CD4-positive, alpha-beta T cell treated with Interleukin-4 for 4 hours (primary cell): ENCODE measurements around the gene C5orf22.
"Not testable (repeated sequence)": the region's sequence is repeated elsewhere in the genome, so short reads cannot be mapped to it uniquely, and the experiment has no call there.

Experiments used
- DNase-seq: peaks from one replicate; pipeline ENCODE4 v3.0.0-alpha.2; 2020

C5orf22 gene

DNA sequence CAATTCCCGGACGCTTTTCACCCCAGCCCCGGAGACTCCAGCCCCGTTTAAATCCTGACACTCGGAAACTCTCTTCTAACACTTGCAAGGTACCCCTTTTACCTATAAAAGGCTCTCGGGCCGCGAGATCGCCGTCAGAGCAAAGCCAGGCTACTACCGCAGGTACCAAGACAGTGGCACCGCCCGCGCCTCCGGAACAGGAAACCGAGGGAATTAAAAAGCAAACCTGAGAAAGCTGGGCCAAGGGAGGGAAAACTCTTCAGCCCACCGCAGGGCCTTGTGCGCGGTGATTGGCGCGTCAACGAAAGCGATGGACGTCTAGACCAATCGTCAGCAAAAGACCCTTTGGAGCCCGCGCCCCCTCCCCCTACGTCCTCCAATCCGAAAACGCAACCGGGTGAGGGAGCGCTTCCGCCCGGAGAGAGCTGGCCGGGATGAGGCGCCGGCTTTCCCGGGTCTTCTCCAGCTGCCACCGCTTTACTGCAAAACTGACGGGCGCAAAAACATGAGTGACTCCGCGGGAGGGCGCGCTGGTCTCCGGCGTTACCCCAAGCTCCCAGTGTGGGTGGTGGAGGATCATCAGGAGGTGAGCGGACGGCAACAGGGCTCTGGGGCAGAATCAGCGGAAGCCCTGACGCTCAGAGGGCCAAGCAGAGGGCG lies at the start of gene C5orf22, which contains the start of gene DROSHA:
Gene C5orf22 (plus strand): TSS at position 414 of the 660 bp plus-strand sequence. CDS start 92 bp downstream, at position 506.
Gene DROSHA (minus strand): TSS at position 206 of the 660 bp plus-strand sequence. CDS start 3,034 bp downstream, outside the sequence.
- peak; percentile 90 for DNase-seq

DNA sequence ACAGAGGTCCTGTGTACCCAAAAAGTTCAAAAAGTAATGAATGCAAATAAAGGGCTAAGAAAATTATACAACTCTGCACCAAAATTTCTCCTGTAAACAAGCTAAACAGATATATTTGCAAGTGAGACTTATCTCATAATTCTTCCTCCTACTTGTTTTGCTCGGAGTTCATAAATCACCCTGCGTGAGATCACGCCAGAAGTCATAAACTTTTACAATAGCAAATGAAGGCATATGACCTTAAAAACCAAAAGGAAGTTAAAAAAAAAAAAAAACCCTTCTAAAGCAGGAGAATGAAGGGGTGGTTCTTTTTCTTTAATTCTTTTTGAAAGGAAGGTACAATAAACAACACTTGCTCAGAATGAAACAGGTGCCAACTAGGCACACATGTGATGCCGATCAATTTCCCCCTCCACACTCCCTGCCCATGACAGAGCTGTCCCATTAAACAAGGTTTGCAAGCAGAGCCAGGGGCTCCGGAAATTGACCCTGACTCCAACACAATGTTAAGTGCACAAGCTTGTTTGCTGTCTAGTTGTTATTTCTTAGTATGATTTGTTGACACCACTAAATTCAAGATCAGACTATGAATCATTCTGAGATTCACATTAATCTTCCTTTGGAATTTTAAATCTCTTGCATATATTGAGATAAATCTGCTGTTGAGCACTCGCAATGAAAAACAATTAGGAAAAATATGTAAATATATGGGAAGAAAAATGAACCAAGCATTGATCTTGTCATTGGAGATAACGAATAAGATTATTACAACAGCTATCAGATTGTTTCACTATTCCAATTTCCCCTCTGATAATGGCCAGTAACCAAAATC lies 46.5 kb upstream of the C5orf22 start:
- DNase-seq = no peak

DNA sequence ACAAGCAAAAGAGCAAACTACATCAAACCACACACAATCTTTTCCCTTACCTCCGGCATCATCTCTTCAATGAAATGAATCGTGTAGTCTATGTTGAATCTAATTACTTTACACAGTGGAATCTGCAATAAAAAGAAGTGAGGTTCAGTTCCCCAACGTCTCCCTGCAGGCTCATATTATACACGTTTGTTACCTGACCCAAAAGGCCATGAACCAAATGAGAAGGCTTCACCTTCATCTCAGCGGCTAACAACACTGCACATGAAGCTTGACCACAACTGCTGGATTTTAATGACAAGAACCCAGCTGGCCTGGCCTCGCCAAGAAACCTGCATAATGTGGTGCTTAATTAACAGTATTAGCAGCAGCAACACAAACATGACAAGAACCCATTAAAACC lies 45.7 kb upstream of the C5orf22 start:
- DNase-seq = no peak

DNA sequence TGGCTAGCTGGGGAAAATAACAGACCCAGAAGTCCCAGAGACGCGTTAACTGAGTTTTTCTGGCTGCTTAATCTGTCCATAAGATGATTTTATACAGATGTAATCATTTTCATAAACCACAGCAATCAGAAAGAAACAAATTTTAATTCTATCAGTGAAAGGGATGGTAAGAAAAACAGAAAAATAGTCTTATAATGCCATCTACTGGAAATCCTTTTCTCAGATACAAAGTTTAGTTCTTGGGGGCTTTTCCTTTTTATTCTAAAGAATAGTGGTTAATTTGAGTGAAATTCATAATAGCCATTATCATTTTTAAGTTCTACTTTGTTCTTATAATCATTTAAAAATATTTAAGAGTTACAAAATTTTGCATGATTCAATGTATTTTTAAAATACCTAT lies 44.6 kb upstream of the C5orf22 start:
- no peak for DNase-seq

DNA sequence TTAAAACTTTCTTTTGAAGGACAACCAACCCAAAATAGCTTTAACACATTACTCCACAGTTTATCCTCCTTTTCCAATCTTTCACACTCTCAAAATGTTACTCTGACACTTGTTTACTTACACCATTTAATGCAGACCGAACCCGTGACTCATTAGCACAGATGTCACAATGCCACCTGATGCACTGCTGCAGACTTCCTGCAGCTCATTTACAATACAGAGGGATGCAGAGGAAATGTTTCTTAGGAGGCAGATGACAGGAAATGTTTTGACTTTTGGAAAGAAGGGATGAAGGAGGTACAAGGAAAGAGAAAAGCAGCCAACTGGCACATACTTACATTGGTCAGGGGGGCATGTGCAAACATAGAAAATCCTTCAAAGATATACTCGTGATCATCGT lies 39.2 kb upstream of the C5orf22 start:
- DNase-seq = no peak

DNA sequence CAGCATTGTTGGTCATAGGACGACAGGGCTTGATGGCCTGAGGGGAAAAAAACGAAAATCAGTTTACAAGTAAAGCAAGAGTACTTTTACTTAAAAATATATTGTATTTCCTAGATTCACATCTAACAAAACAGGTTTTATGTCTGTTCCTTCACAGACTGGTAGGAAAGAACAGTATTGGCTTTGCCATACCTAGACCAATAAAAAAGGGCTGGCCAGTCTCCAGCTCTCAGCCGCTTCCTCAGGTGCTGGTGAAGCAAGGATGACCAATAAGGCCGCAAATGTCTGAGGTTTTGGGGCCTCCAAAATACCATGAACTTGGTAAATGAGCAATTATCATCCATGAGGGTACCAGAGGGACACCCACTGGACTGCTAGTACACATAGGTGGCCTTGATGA lies 36.8 kb upstream of the C5orf22 start:
- DNase-seq = no peak

DNA sequence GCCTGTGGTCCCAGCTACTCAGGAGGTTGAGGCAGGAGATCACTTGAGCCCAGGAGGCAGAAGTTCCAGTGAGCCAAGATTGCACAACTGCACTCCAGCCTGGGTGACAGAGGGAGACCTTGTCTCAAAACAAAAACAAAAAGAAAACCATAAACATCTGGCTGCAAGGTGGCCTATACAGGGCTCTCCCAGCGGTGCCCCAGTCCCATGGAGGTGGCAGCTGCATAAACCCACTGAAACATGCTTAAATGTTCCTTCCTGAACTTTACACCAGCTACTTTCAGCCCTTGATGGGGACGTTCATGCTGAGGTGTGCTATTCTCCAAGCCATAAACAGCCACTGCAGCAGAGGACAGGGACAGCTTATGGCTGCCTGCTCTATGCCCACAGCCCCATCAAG lies 35.8 kb upstream of the C5orf22 start:
- DNase-seq = no peak

DNA sequence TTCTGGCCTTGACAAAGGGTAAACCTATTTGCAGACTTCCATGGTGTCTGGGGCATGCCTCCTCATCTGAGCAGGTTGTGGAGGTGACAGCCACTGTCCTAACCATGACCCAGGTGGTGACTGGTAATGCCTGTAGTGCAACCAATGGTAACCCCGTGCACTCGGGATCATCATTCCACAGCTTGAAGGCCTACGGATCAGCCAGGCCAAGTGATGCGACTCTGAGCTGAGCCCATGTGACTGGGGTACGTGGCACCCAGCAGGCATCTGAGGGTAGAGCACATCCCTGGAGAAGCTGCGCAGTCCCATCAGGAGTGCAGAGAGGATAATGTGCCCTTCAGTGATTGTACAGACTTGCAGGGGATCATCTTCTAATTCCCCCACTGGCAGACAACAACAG lies 35.2 kb upstream of the C5orf22 start:
- no peak for DNase-seq

DNA sequence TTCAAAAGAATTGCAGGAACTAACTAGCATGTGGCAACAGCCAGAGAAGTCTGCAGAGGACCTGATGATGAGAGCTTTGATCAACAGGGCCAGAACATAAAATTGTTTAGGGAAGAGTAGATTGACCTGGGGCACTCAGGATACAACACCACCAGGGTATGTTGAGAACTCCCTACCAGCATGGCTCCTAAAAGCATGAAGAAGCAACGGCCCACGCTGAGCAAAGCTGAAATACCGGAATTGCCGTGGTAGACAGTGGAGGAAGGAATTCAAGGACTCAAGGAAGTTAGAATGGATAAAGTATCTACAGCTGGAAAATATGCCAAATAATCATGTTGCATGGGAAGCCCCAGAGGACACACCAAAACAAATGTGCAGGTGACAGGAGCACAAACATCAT lies 31.8 kb upstream of the C5orf22 start:
- no peak for DNase-seq

DNA sequence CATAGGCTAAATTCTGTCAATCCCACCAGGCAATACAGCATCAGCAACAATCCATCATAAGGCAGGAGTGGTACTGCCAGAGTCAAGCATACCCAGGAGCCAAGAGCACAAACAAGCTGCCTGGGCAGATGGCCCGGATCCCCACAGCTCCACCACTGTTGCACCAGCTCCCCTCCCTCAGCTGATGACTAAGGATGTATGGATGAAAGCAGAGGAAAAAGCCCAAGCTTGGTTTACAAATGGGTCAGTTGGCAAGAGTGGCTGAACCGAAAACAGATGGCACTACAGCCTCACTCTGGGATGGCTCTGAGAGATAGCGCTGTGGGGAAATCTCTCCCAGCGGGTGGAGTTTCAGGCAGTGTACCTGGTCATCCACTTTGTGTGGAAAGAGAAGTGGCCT lies 29.6 kb upstream of the C5orf22 start:
- no peak for DNase-seq

DNA sequence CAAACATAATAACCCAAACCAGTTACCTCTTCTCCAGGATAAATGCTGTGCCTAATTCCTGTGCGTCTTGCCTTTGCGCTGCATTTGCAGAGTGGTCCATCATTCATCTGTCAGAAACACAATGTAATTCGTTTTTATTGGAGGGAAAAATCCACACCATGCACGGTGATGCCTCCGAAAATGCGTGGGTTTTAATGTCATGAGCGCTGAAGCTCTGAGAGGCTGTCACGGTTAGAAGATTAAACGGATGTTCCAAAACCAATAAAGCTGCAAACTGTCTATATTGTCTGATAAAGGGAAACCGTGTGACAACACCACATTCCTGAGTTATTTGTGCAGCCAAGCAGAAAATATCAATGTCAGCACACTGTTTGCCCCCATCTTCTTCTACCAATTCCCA lies 27.6 kb upstream of the C5orf22 start:
- no peak for DNase-seq

DNA sequence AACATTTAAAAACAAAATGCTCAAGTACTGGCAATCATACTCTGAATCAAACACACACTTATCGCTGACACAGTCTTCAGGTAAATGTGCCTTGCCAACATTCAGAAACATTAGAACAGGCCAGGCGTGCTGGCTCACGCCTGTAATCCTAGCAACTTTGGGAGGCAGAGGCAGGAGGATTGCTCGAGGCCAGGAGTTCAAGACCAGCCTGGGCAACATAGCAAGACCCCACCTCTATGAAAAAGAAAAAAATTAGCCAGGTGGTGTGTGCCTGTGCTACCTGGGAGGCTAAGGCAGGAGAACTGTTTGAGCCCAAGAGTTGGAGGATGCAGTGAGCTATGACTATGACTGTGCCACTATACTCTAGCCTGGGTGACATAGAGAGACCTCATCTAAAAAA lies 20.8 kb upstream of the C5orf22 start:
- DNase-seq = no peak

DNA sequence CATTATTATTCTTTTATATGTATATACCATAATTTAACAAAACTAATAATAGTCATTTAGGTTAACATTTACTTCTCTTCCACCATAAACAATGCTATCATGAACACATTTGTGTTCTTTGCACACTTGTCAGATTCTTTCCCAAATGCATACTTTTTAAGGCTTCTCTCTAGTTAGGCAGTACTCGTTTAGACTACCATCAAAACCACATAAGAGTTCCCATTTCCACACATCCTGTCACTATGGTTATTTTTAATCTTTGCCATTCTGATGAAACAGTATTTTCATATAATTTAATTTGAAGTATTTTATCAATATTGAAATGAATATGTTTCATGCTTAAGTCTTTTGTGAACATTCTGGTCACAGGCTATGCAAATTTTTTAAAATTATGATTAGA lies 15.3 kb upstream of the C5orf22 start:
- DNase-seq = no peak

DNA sequence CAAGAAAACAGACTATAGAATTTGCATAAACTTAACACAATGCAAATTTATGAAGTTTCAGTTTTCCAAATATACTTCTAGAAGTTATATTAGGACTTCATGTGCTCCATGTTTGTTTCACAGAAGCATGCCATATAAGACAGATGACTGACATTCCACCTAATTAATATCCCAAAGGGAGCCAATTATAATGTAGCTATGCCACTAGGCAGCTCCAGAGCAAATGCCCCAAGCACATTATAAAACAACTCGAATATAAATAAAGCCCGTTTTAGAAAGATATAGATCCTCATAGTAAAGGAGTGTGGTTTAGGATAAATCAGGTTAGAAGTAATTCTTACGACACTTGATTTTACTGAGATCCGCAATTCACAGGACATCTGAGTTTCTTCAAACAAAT lies 9.1 kb upstream of the C5orf22 start:
- DNase-seq = no peak

DNA sequence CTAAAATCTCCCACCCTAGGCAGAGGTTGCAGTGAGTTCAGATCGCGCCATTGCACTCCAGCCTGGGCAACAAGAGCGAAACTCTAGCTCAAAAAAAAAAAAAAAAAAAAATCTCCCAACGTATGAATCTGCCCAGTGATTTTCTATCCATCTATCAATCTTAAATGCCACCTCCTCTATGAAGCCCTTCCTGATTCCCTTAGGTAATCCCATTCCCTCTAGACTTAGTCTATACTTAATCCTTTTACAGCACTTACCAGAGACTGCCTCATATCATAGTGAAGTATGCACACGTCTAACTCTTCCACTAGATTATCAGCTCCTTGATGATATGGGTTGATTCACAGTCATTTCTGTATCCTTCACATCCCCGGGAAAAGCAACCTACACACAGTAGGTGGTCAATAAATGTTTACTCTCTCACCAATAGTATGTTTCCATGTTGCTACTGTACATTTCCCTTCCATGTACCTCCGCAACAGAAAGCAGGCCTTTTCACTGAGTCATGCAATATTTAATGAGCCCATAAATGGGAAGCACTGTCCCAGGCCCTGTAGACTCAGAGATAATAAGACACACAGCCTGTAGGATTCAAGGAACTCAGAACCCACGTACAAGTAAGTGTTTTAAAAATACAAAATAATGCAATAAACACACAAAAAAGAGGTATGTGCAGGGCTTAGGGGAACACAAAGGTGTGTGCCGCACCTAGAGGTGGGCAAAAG lies 1.4 kb upstream of the C5orf22 start:
- DNase-seq = no peak

DNA sequence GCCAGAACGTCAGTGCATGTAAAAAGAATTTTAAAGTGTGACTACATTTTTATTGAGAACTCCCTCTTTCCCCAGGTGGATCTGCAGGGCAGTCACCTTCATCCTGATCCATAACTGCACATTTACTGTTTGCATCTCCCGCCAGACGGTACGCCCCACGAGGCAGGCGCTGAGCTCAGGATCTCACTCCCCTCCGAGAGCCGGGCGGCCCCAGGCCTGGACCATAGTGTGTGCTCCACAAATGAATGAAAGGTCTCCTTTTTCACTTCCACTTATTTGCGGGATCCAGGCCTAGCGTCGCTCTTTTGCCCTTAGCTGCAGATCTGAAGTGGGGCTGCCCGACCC lies 586 bp upstream of the C5orf22 start:
- no peak for DNase-seq

DNA sequence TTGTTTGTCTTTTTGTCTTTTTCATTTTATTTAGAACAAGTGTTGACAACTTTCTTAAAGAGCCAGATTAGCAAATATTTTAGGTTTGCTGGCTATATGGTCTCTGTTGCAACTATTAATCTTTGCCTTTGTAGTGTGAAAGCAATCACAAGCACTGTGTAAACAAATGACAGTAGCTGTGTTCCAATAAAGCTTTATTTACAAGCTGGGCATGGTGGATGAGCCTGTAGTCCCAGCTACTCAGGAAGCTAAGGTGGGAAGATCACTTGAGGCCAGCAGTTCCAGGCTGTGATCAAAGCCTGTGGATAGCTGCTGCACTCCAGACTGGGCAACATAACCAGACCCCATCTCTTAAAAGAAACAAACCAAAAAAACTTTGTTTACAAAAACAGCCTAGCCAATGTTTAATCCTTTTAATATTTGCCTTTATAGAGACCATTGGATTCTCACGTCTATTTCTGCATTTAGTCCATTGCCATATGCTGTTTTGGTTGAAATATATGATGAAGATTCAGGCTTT lies 2.5 kb downstream of the C5orf22 start:
- DNase-seq = no peak

DNA sequence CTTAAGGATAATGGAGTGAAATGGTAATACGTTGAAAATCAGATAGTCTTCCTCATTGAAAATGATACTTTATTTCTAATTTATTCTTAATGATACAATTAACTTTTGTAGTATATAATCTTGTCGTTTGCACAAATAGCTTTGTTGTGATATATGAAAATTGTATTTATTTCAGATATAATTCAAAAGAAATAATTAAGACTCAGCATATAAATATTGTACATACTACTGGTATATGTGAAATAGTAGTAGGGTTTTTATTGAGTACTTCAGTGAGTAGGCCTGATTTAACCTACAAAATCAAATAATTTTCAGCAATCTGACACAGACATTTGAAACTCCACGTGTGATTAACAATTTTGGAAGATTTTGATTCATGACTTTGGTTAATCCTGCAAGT lies 4.8 kb downstream of the C5orf22 start:
- DNase-seq = no peak

DNA sequence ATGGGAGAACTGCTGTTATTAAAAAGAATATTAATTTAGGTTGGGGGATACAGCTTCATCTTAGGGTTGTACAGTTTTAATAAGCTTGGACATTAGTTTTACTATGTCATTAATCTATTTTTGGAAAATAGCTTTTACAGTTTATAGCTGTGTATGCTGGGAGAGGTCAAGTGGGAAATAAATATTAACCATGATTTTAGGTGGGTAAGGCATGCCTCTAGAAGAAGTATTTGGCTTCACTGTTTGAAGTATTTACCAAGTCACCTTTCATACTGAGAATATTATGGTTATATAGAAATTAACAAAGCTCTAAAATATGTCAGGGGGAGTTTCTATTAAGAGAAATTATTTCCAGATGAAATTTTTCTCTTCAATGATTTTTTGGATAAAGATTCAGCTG lies 5.2 kb downstream of the C5orf22 start:
- no peak for DNase-seq

DNA sequence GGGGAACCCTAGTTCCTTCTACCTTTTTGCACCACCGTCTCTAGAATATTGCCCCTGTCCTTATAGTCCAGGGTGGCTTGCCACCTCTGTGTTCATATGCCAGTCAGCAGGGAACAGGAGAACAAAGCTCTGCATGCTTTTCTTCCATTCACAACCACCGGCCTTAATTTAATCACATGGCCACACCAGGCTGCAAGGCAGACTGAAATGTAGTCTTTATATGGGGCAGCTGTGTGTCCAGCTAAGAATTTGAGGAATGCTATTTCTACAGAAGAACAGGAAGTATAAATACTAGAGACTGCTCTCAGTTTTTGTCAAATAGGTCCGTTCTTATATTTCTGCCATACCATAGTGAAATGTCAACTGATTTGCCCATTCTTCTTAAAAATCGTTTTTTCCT lies 5.8 kb downstream of the C5orf22 start:
- no peak for DNase-seq

DNA sequence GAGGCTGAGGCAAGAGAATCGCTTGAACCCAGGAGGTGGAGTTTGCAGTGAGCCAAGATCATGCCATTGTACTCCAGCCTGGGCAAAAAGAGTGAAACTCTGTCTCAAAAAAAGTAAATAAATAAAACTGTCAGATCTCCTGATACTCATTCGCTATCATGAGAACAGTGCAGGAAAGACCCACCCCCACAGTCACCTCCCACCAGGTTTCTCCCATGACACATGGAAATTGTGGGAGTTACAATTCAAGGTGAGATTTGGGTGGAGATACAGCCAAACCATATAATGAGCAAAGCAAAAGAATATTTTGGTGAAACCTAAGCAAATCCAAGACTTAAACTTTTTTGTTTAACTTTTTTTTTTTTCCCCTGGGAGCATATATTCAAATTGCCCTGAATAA lies 17.0 kb downstream of the C5orf22 start:
- not testable (repeated sequence) for DNase-seq

DNA sequence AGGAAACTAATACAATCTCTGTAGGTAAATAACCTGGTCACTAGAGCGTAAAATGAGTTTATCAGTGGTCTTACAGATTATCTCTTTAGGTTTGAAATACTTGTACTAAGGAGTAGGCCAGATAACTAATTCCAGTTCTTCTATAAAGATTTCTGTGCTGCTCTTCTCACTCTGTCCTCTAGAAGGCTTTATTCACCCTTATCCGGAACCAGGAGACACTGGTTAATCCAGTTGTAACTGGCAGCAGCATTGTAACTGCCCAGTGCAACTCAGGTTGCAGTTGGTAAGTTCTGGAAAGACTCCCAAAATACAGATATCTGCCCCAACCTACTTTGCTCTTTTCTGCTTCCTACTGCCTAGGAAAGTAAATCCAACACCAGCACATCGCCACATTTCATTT lies 19.8 kb downstream of the C5orf22 start:
- DNase-seq = no peak

DNA sequence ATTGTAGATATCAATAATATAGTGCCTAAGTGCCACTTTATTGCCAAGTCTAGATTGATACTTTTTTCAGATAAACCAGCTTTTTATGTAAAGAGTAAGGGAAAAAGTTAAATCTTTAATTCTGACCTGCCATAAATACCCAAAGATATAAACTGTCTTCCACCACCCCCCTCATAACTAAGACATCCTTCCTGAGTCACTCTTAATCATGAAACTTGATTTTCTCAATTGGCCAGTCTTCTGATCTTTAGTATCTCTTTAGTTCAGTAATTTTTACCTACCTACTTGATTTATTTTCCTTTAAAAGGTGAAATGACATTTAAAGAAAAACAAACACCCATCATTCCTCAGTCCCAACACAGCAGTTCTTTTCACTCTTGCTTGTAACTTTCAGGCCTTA lies 21.8 kb downstream of the C5orf22 start:
- DNase-seq = no peak

DNA sequence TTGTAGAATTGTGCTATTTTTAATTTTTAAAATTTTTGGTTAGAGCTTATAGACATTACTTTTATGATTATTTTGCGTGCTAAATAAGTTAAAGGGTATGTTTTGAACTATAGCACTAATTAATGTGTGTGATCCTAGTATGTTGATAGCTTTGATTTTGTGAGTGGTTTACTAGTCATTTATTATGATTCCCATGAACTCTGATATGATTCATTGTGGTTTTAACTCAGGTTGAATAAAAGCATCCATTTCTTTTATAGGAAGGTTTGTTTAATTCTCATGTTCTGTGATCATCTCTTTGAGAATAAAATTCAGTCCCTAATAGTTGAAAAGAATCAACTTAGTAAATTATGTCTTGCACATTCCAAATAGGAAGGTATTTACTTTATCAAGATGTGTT lies 22.5 kb downstream of the C5orf22 start:
- DNase-seq = no peak
